ENCODE results near the gene C2CD2L.
"Not testable (repeated sequence)": the region's sequence is repeated elsewhere in the genome, so short reads cannot be mapped to it uniquely, and the experiment has no call there.

C2CD2L gene

DNA sequence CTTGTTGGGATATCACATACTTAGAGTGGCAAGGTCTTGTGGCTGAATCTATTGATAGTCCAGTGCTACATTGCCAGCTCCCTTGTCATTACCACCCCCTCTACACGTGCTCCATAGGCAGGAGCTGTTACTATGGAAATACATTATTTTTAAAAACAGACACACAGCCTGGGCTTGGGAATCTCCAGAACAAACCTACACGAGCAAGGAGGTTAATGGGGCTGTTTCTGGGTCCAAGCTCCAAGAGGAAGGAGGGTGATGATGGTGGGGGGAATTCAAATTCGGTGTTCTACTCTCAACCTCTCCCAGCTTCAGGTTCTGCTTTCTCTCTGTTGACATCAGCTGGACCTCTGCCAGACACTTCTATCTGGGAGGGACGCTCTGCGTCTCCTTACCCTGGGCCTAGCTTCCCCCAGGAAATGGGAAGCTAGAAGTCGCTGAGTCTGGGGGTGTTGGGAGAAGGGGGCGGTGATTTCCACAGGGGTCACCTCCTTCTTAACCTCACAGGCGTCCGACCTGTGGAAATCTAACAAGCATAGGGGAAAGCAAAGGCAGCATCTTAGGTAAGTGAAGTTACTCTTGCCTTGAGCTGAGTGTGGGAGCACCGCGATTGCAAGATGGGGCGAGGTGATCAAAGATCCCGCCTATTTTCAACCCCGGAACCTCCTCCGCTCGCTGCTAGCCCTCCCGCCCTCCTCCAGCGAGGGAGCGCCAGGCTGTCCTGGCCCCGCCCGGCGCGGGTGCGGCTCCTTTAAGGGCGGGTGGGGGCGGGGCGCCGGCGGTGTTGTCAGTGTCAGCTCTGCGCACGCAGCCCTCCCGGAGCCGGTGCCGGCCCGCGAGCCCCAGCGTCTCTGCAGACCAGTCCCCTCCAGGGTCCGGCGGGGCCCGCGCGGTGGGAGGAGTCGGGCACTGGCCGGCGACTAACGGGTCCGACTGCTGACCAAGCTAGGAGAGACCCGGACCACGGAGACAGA, at the start of gene C2CD2L:
Gene C2CD2L (plus strand): TSS at position 781 of the 974 bp plus-strand sequence. CDS start 398 bp downstream, outside the sequence.
- Histone ChIP-seq H3K36me3 (replicated peaks) (peaks cover 8% of the 10 kb centered on the region), H3K4me1 (peaks cover 21% of the 10 kb centered on the region), H3K4me3 (peak within 1 kb of the TSS; percentile 73), H3K9me3 (no peaks in the 10 kb centered on the region), H3K27me3 (ENCODE audit: low read depth) (no peaks in the 10 kb centered on the region)
- in situ Hi-C loops (cut with MboI; ENCODE audit: low sequenced_read_pairs): no loop called here
- peak; percentile 91 to 92 for DNase-seq (ENCODE audit: low spot score in 2 of 2)

GRCh38 chr11:119059128-119059527, 48.0 kb upstream of the C2CD2L start:
- H3K27me3 ChIP-seq (ENCODE audit: low read depth); DNase-seq (ENCODE audit: low spot score in 2 of 2); H3K4me3 ChIP-seq; H3K9me3 ChIP-seq; in situ Hi-C loops (cut with MboI; ENCODE audit: low sequenced_read_pairs): not testable (repeated sequence)
- Histone ChIP-seq H3K4me1 (peaks cover 14% of the 10 kb centered on the region), H3K36me3 (replicated peaks) (peaks cover 17% of the 10 kb centered on the region)

DNA sequence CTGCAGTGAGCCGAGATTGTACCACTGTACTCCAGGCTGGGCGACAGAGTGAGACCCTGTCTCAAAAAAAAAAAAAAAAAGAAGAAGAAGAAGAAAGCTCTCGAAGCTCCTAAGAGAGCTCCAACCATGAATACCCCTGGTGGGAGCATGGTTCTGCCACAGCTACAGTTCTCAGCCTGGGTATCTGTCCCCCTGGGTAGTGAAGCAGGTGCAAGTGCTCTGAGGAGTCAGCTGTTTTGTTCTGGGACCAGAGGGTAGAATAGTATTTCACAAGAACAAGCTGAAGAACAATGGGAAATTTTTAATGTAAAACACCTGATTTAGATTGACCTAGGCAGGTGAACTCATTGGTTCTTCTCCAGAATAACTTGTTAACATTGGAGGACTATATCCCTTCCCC, 45.9 kb upstream of the C2CD2L start:
- in situ Hi-C loops (cut with MboI; ENCODE audit: low sequenced_read_pairs): no loop called here
- Histone ChIP-seq H3K9me3 (no peaks in the 10 kb centered on the region), H3K4me1 (peaks cover 6% of the 10 kb centered on the region), H3K4me3 (no peak overlapping the region), H3K36me3 (replicated peaks) (peaks cover 3% of the 10 kb centered on the region), H3K27me3 (ENCODE audit: low read depth) (no peaks in the 10 kb centered on the region)
- DNase-seq (ENCODE audit: low spot score in 2 of 2): no peak

GRCh38 chr11:119062779-119063178, 44.4 kb upstream of the C2CD2L start:
- Histone ChIP-seq H3K36me3 (replicated peaks) (peaks cover 3% of the 10 kb centered on the region; the same call in 1 of the 2 replicates), H3K4me3 (no peak overlapping the region), H3K4me1 (peaks cover 12% of the 10 kb centered on the region), H3K9me3 (no peaks in the 10 kb centered on the region), H3K27me3 (ENCODE audit: low read depth) (no peaks in the 10 kb centered on the region)
- in situ Hi-C loops (cut with MboI; ENCODE audit: low sequenced_read_pairs): no loop called here
- no peak for DNase-seq (ENCODE audit: low spot score in 2 of 2)

DNA sequence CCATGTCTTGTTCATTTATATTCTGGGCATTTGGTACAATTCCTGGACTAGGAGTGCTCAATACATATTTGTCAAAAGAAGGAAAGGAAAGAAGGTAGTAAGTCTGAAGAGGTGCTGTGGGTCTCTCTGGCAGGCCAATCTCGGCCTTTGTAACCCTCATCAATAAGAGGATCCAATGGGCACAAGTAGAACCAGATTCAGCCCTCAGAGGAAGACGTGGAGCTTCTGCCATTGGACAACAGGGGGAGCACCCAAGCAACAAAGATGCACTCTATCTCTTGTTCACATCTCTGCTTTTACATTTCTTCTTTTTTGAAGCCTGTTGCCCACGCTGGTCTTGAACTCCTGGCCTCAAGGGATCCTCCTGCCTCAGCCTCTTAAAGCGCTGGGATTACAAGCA, 41.8 kb upstream of the C2CD2L start:
- H3K4me3 ChIP-seq: no peak overlapping the region
- no peaks in the 10 kb centered on the region for H3K9me3 ChIP-seq
- no peaks in the 10 kb centered on the region for H3K27me3 ChIP-seq (ENCODE audit: low read depth)
- DNase-seq (ENCODE audit: low spot score in 2 of 2): peak in 1 of 2 experiments; percentile 39
- peaks cover 3% of the 10 kb centered on the region for H3K36me3 ChIP-seq (replicated peaks)
- peaks cover 9% of the 10 kb centered on the region for H3K4me1 ChIP-seq
- in situ Hi-C loops (cut with MboI; ENCODE audit: low sequenced_read_pairs): no loop called here

DNA sequence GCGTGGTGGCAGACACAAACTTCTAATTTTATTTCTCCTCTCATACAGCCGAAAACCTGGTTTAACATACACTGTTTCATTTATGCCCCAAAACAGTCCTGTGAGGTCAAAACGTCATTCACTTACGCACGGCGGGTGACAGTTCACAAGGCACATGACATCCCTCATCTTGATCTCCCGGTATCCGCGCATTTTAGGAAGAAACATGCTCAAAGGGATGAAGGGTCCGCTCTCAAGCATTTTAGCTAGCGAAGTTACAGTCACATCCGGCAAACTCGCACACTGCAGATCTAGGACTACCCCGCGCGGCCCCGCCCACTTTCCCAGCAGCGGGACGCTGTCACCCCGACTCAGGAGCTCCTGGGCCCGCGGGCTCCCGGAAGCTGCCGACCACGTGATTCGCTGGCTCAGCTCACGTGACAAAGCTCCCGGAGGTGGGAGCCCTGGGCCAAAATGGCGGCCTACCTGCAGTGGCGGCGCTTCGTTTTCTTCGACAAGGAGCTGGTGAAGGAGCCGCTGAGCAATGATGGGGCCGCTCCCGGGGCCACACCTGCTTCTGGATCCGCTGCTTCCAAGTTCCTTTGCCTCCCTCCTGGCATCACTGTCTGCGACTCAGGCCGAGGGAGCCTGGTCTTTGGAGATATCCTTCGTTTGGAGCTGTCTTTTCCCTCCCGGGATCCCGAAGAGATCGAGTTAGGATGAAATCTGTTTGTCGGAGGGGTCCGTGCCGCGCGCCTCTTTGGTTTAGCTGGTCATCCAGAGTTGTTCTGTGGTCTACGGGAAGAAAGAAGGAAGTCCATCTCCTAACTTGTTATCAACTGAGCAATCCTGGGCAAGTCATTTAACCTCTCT, 39.5 kb upstream of the C2CD2L start, which contains the start of gene VPS11:
Gene VPS11 (plus strand): TSS at position 448 of the 852 bp plus-strand sequence. CDS start 6 bp downstream, at position 454.
- in situ Hi-C loops (cut with MboI; ENCODE audit: low sequenced_read_pairs): no loop called here
- Histone ChIP-seq H3K9me3 (no peaks in the 10 kb centered on the region), H3K27me3 (ENCODE audit: low read depth) (no peaks in the 10 kb centered on the region), H3K36me3 (replicated peaks) (peaks cover 9% of the 10 kb centered on the region), H3K4me1 (peaks cover 9% of the 10 kb centered on the region), H3K4me3 (peak within 1 kb of the TSS; percentile 81)
- peak; percentile 95 to 99 for DNase-seq (ENCODE audit: low spot score in 2 of 2)

DNA sequence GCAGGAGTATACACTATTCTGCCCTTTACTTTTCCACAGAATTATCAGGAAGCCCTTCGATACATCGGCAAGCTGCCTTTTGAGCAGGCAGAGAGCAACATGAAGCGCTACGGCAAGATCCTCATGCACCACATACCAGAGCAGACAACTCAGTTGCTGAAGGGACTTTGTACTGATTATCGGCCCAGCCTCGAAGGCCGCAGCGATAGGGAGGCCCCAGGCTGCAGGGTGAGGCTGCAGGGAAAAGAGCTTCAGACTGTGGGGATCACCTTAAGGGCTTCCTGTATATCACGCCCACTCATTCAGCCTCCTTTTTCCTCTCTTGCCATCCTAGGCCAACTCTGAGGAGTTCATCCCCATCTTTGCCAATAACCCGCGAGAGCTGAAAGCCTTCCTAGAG, 29.3 kb upstream of the C2CD2L start:
- in situ Hi-C loops (cut with MboI; ENCODE audit: low sequenced_read_pairs): no loop called here
- peaks cover 52% of the 10 kb centered on the region for H3K36me3 ChIP-seq (replicated peaks)

DNA sequence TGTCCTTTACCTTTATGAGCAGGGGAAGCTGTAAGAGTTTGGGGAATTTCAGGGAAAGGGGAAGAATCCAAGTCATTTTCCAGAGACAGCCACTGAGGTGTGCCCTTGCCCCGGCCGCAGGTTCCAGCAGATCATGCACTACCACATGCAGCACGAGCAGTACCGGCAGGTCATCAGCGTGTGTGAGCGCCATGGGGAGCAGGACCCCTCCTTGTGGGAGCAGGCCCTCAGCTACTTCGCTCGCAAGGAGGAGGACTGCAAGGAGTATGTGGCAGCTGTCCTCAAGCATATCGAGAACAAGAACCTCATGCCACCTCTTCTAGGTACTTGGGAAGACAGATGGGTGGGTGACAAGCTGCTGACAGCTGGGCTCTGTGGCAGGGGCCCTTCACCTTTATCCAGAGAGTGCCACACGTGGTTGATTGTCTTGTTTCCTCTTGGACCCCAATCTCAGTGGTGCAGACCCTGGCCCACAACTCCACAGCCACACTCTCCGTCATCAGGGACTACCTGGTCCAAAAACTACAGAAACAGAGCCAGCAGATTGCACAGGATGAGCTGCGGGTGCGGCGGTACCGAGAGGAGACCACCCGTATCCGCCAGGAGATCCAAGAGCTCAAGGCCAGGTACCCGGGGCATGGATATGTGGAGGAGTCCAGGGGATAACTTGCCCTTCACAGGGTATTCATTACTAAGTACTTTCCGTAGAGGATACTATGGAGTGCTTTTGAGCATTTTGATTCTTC, 28.3 kb upstream of the C2CD2L start:
- Histone ChIP-seq H3K9me3 (no peaks in the 10 kb centered on the region), H3K4me1 (no peaks in the 10 kb centered on the region), H3K4me3 (no peak overlapping the region), H3K36me3 (replicated peaks) (peaks cover 44% of the 10 kb centered on the region), H3K27me3 (ENCODE audit: low read depth) (no peaks in the 10 kb centered on the region)
- no peak for DNase-seq (ENCODE audit: low spot score in 2 of 2)
- in situ Hi-C loops (cut with MboI; ENCODE audit: low sequenced_read_pairs): no loop called here

More for the DNA sequence above, 29.3 kb upstream of the C2CD2L start:
- Histone ChIP-seq H3K4me1 (no peaks in the 10 kb centered on the region), H3K9me3 (no peaks in the 10 kb centered on the region), H3K27me3 (ENCODE audit: low read depth) (no peaks in the 10 kb centered on the region), H3K4me3 (no peak overlapping the region)
- DNase-seq (ENCODE audit: low spot score in 2 of 2): no peak

- Histone ChIP-seq H3K4me1 (peaks cover 10% of the 10 kb centered on the region), H3K27me3 (ENCODE audit: low read depth) (no peaks in the 10 kb centered on the region), H3K9me3 (no peaks in the 10 kb centered on the region), H3K36me3 (replicated peaks) (peaks cover 33% of the 10 kb centered on the region), H3K4me3 (no peak overlapping the region)
- in situ Hi-C loops (cut with MboI; ENCODE audit: low sequenced_read_pairs): no loop called here
- DNase-seq (ENCODE audit: low spot score in 2 of 2): no peak
These were observed 25.4 kb upstream of the C2CD2L start for GRCh38 chr11:119081682-119082260.

DNA sequence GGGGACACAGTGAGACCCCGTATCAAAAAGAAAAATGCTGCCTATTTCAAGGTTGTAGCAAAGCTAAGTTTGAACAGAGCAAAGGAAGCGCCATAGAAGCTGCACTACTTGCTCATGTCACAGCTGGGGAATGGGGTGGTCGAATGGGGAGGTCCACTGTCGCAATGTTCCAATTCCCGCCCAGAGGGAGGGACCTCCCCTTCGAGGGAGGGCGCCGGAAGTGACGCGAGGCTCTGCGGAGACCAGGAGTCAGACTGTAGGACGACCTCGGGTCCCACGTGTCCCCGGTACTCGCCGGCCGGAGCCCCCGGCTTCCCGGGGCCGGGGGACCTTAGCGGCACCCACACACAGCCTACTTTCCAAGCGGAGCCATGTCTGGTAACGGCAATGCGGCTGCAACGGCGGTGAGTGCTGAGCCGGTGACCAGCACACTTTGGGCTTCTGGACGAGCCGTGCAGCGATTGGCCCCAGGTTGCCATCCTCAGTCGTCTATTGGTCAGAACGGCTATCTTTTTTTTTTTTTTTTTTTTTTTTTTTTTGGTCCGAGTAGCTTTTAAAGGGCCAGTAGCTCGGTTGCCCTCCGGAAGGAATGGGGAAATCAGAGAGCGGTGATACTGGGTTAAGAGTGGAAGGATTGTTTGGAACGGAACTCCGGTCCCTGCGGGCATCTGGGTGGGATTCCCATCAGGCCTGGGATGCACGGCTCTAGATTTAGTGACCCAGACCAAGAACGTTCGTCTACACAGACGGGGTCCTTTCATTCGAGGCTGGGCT, 22.3 kb upstream of the C2CD2L start, which contains the start of gene HMBS:
Gene HMBS (plus strand): TSS at position 219 of the 774 bp plus-strand sequence. CDS start 153 bp downstream, at position 372.
- Histone ChIP-seq H3K27me3 (ENCODE audit: low read depth) (no peaks in the 10 kb centered on the region), H3K36me3 (replicated peaks) (peaks cover 13% of the 10 kb centered on the region), H3K4me1 (peaks cover 10% of the 10 kb centered on the region), H3K9me3 (no peaks in the 10 kb centered on the region), H3K4me3 (peak within 1 kb of the TSS; percentile 86)
- peak; percentile 84 to 94 for DNase-seq (ENCODE audit: low spot score in 2 of 2)
- in situ Hi-C loops (cut with MboI; ENCODE audit: low sequenced_read_pairs): no loop called here

- peak overlapping the region; percentile 86 for H3K4me3 ChIP-seq
- in situ Hi-C loops (cut with MboI; ENCODE audit: low sequenced_read_pairs): no loop called here
- H3K9me3 ChIP-seq: no peaks in the 10 kb centered on the region
- DNase-seq (ENCODE audit: low spot score in 2 of 2): peak in 1 of 2 experiments; percentile 28
- peaks cover 13% of the 10 kb centered on the region for H3K36me3 ChIP-seq (replicated peaks)
- no peaks in the 10 kb centered on the region for H3K27me3 ChIP-seq (ENCODE audit: low read depth)
- H3K4me1 ChIP-seq: peaks cover 10% of the 10 kb centered on the region
These were observed 21.7 kb upstream of the C2CD2L start for GRCh38 chr11:119085437-119085847.

DNA sequence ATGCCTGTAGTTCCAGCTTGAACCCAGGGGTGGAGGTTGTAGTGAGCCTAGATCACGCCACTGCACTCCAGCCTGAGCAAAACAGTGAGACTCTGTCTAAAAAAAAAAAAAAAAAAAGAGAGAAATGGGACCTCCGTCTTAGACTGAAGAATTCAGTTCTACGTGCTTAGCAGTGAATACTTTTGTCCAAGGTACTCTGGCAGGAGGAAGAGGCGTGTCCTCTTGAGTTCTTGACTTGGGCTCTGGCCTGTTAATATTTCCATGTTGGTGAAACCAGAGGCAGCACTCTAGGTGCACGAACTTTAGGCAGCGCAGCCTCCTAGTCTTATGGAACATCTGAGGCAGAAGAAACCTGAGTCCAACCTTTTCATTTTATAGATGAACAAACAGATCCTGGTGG, 20.0 kb upstream of the C2CD2L start:
- H3K9me3 ChIP-seq: no peaks in the 10 kb centered on the region
- in situ Hi-C loops (cut with MboI; ENCODE audit: low sequenced_read_pairs): no loop called here
- no peaks in the 10 kb centered on the region for H3K27me3 ChIP-seq (ENCODE audit: low read depth)
- H3K4me1 ChIP-seq: peaks cover 11% of the 10 kb centered on the region
- H3K4me3 ChIP-seq: no peak overlapping the region
- H3K36me3 ChIP-seq (replicated peaks): peaks cover 17% of the 10 kb centered on the region
- no peak for DNase-seq (ENCODE audit: low spot score in 2 of 2)
